GM23248 (cell line): Measurements from ENCODE around the gene SCAF4.

ENCODE experiments used
- EZH2 ChIP-seq: fragments of 200-600 bp; sonication (generic); IDR thresholded peaks from 2 replicates; pipeline ENCODE4 v1.6.1; 2018; ENCODE audit warnings: antibody characterized with exemption, mild to moderate bottlenecking; ENCODE audit not compliant: insufficient read depth, poor library complexity, severe bottlenecking
- EZH2phosphoT487 ChIP-seq: fragments of 200-600 bp; sonication (generic); IDR thresholded peaks from 2 replicates; pipeline ENCODE4 v1.6.1; 2018; ENCODE audit warnings: antibody characterized with exemption, moderate library complexity, mild to moderate bottlenecking, low read depth; ENCODE audit not compliant: insufficient read depth

DNA sequence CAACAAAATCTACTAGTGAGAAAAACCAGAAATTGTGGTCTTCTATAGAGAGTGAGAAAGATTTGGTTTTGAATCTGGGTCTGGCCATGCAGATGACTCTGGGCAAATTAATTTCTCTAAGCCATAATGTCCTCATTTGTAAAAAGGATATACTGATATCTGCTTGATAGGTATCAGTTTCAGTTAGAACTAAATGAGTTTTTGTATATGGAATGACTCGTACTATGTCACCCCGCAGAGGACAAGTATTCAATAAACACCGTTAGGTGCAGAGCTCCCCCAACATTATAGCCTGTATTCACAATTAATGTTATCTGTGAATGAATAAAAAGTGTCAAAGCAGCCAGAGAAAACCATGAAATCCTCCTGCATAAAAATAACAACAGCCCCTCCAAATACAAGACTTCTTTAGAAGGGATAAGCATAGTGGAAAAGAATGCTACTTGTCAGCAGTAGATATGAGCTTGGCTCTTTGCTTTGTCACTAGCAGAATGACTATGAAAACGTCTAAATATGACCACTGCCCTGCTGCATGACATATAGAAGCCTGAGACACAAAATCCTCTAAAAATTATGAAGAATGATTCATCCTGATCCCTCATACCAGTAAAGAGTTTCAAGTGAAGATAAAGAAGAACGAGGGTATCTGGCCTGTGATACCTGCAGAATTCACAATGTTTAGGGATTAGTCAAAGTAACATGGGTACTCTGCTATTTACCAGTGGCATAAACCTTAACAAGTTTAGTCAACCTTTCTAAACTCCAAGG, 17.8 kb downstream of the SCAF4 start:
- no peak for TF ChIP-seq EZH2
- no peak for TF ChIP-seq EZH2phosphoT487
